ENCODE results near the gene AKR1C4.
"Not testable (repeated sequence)": the region's sequence is repeated elsewhere in the genome, so short reads cannot be mapped to it uniquely, and the experiment has no call there.

Gene AKR1C4

GRCh38 chr10:5229019-5229418 lies 32.4 kb downstream of the AKR1C4 start:
- H3K4me1 ChIP-seq: peaks cover 0 to 10% (median 5%) of the 10 kb centered on the region in 10 experiments; a peak in 10 of 20 replicates
- no peak overlapping the region for H3K9ac ChIP-seq
- H4K20me1 ChIP-seq: no peaks in the 10 kb centered on the region
- no peak overlapping the region for H3K27ac ChIP-seq
- 0 out of 22 replicates have a peak, but pooled peaks cover 0 to 6% (median 0%) of the 10 kb centered on the region in 11 experiments for H3K36me3 ChIP-seq
- no peak overlapping the region for H3K4me3 ChIP-seq
- H3K4me2 ChIP-seq: no peak overlapping the region
- H3K27me3 ChIP-seq: no peaks in the 10 kb centered on the region
- TF ChIP-seq Cebpa-rat (IDR thresholded peaks at IDR 0.05): no peak
- H3K9me3 ChIP-seq (replicated peaks in 1 of 11): peaks cover 0 to 27% (median 0%) of the 10 kb centered on the region in 11 experiments; a peak in 6 of 22 replicates

- H4K20me1 ChIP-seq: no peaks in the 10 kb centered on the region
- peaks cover 0 to 13% (median 0%) of the 10 kb centered on the region in 11 experiments; a peak in 2 of 22 replicates for H3K36me3 ChIP-seq
- TF ChIP-seq Cebpa-rat (IDR thresholded peaks at IDR 0.05): no peak
- H3K27me3 ChIP-seq: no peaks in the 10 kb centered on the region
- no peak overlapping the region for H3K9ac ChIP-seq
- peaks cover 0 to 65% (median 9%) of the 10 kb centered on the region in 11 experiments; a peak in 13 of 22 replicates for H3K9me3 ChIP-seq (replicated peaks in 1 of 11)
- H3K4me2 ChIP-seq: peak overlapping the region in 5 of 11 experiments; percentile 70 to 88 (median 76); a peak in 7 of 22 replicates
- peaks cover 0 to 26% (median 14%) of the 10 kb centered on the region in 10 experiments; a peak in 12 of 20 replicates for H3K4me1 ChIP-seq
- H3K4me3 ChIP-seq: no peak overlapping the region
- H3K27ac ChIP-seq: peak overlapping the region in 4 of 11 experiments; percentile 73 to 83 (median 80); a peak in 8 of 22 replicates
Observed at GRCh38 chr10:5233324-5233723, 36.7 kb downstream of the AKR1C4 start.

DNA sequence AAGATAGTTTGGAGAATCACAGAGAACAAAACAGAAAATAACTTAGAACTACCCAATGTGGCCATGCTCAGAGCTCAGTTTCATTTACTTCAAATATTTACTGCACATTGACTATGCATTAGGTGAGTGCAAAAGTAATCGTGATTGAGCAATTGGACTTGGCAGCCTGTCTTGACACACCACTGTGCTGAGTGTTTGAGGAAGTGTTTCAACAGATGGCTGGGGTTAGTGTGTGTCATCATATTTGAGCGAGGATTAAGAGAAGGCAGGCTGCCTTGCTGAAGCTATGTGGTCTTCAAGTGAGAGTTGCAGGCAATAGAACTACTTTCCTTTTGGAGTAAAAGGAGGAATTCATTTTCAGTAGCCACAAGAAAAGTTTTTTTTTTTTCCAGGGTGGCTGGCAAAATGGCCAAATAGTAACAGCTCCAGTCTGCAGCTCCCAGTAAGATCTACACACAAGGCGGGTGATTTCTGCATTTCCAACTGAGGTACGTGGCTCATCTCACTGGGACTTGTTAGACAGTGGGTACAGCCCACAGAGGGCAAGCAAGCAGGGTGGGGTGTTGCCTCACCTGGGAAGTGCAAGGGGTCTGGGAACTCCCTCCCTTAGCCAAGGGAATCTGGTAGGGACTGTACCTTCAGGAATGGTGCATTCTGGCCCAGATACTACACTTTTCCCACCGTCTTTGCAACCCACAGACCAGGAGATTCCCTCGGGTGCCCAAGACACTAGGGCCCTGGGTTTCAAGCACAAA lies 37.6 kb downstream of the AKR1C4 start:
- Histone ChIP-seq H3K9ac (peak overlapping the region in 6 of 11 experiments; percentile 18 to 66 (median 46); a peak in 8 of 22 replicates), H3K9me3 (replicated peaks in 1 of 11) (peaks cover 0 to 74% (median 10%) of the 10 kb centered on the region in 11 experiments; a peak in 13 of 22 replicates), H3K36me3 (peaks cover 0 to 13% (median 0%) of the 10 kb centered on the region in 11 experiments; a peak in 2 of 22 replicates), H3K4me2 (peak overlapping the region in 8 of 11 experiments; percentile 18 to 88 (median 71); a peak in 14 of 22 replicates), H3K4me1 (peaks cover 0 to 26% (median 14%) of the 10 kb centered on the region in 10 experiments; a peak in 12 of 20 replicates), H3K27ac (peak overlapping the region in 10 of 11 experiments; percentile 14 to 83 (median 64); a peak in 17 of 22 replicates), H3K4me3 (peak overlapping the region in 3 of 10 experiments; percentile 27 to 42 (median 42); a peak in 6 of 20 replicates), H4K20me1 (no peaks in the 10 kb centered on the region), H3K27me3 (no peaks in the 10 kb centered on the region)
- TF ChIP-seq Cebpa-rat (IDR thresholded peaks at IDR 0.05): peak in 9 of 11 experiments; percentile 34 to 91 (median 73); a peak in 14 of 22 replicates

DNA sequence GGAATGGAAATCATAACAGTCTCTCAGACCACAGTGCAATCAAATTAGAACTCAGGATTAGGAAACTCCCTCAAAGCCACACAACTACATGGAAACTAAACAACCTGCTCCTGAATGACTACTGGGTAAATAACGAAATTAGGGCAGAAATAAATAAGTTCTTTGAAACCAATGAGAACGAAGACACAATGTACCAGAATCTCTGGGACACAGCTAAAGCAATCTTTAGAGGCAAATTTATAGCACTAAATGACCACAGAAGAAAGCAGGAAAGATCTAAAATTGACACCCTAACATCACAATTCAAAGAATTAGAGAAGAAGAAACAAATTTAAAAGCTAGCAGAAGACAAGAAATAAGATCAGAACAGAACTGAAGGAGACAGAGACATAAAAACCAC lies 40.9 kb downstream of the AKR1C4 start:
- Histone ChIP-seq H3K4me1 (peaks cover 0 to 26% (median 14%) of the 10 kb centered on the region in 10 experiments; a peak in 12 of 20 replicates), H3K36me3 (peaks cover 0 to 12% (median 0%) of the 10 kb centered on the region in 11 experiments; a peak in 2 of 22 replicates), H3K9me3 (replicated peaks in 1 of 11) (peaks cover 0 to 71% (median 10%) of the 10 kb centered on the region in 11 experiments; a peak in 13 of 22 replicates)
- H4K20me1 ChIP-seq, H3K4me2 ChIP-seq, H3K27ac ChIP-seq, H3K9ac ChIP-seq, H3K4me3 ChIP-seq, H3K27me3 ChIP-seq: not testable (repeated sequence)

DNA sequence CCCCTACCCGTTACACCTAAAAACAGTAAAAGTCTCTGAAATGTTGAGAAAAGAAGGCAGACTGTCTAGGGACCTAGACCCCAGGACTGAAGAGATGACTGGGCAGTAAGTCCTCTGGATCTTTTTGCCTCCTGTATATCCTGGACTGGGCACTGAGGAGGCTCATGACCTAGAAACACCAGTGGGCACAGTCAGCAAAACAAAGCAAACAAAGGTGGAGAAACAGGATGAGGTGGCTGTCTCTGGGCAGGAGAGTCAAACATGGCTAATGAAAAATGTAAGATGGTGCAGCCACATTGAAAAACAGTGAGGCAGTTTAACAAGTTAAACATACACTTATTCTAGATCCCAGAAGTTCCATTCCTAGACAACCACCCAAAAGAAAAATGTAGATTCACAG lies 45.9 kb downstream of the AKR1C4 start:
- Histone ChIP-seq H3K9me3 (replicated peaks in 1 of 11) (peaks cover 0 to 29% (median 5%) of the 10 kb centered on the region in 11 experiments; a peak in 13 of 22 replicates), H3K4me3 (no peak overlapping the region), H3K36me3 (peaks cover 0 to under 1% (median 0%) of the 10 kb centered on the region in 11 experiments; a peak in 1 of 22 replicates), H3K4me2 (no peak overlapping the region), H3K27ac (no peak overlapping the region), H4K20me1 (no peaks in the 10 kb centered on the region), H3K27me3 (no peaks in the 10 kb centered on the region), H3K4me1 (no peaks in the 10 kb centered on the region), H3K9ac (no peak overlapping the region)
- TF ChIP-seq Cebpa-rat (IDR thresholded peaks at IDR 0.05): no peak

DNA sequence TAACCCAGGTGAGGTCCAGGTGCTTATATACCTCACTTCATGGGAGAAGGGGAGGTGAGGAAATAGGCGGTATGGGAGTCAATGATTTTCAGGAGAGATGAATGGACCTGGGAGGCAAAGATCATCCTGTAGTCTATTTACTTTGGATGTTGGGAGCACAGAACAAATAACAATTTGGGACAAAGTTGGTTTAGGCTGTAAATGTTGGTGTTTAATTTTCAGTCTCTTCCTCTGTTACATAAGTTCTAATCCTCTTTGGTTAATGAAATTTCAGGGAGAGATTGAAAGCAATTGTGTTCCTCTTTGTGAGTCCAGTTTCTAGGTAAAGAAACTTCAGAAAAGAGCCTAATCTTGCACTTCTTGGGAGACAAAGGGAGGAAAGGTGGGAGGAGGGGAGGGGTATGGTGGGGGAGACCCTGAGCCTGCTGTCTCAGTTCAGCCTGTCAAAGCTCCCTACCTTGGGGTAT lies 46.9 kb downstream of the AKR1C4 start:
- Histone ChIP-seq H3K4me1 (no peaks in the 10 kb centered on the region), H3K9me3 (replicated peaks in 1 of 11) (peaks cover 0 to 19% (median 0%) of the 10 kb centered on the region in 11 experiments; a peak in 5 of 22 replicates), H4K20me1 (no peaks in the 10 kb centered on the region), H3K4me3 (no peak overlapping the region), H3K9ac (no peak overlapping the region), H3K27ac (no peak overlapping the region), H3K27me3 (no peaks in the 10 kb centered on the region), H3K36me3 (no peaks in the 10 kb centered on the region), H3K4me2 (0 out of 22 replicates have a peak overlapping the region, but pooled peaks of 1 of the 11 experiments have one; percentile 4)
- TF ChIP-seq Cebpa-rat (IDR thresholded peaks at IDR 0.05): no peak

DNA sequence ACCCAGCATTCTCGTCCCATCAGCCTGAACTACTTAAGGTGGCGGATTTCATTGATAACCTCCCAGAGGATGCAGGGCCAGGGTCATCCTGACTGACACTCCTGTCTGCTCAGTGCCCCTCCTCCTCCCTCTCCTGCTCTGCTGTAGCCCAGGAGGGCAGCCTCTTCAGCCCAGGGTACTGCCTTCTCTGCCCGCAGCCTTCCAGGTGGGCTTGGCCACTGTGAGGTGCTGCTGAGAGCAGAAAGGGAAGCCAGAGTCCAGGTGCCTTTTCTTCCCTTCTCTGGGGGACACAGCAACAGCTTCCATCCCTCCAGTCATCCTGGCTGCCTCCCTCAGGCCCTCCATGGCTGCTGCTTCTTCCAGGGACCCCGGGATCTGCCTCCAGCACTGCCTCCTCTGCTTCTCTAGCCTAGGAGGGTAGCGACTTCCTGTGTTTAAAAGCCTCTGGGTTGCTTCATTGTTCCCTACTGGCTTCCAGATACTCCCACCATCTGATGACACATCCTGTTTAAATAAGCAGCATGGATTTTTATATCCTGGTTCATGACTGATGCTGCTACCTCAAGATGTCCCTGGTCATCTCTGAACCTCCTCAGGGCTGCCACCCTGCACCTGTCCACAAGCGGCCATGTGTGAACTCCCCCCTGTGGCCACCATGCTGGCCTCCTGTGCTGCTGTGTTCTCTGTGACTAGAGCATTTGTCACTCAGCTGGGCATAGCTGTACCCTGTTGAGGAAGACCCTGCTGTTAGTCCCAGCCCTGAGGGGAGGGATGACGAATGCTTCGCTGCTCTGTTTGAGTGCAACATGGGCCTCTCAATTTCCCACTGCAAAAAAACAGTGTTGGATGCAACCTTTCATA lies 55.8 kb downstream of the AKR1C4 start:
- Histone ChIP-seq H3K4me2 (peak overlapping the region in 4 of 11 experiments; percentile 13 to 28 (median 22); a peak in 5 of 22 replicates), H3K4me3 (no peak overlapping the region), H3K27ac (no peak overlapping the region), H3K9ac (no peak overlapping the region), H3K36me3 (peaks cover 0 to 7% (median 0%) of the 10 kb centered on the region in 11 experiments; a peak in 1 of 22 replicates), H3K4me1 (peaks cover 0 to 8% (median 0%) of the 10 kb centered on the region in 10 experiments; a peak in 5 of 20 replicates), H3K9me3 (replicated peaks in 1 of 11) (peaks cover 0 to 10% (median 0%) of the 10 kb centered on the region in 11 experiments; a peak in 3 of 22 replicates), H3K27me3 (no peaks in the 10 kb centered on the region), H4K20me1 (no peaks in the 10 kb centered on the region)
- no peak for TF ChIP-seq Cebpa-rat (IDR thresholded peaks at IDR 0.05)

- Histone ChIP-seq H3K9me3 (replicated peaks in 1 of 11) (peaks cover 0 to 10% (median 3%) of the 10 kb centered on the region in 11 experiments; a peak in 6 of 22 replicates), H3K27me3 (no peaks in the 10 kb centered on the region), H3K27ac (no peak overlapping the region), H3K4me2 (no peak overlapping the region), H3K9ac (no peak overlapping the region), H3K4me1 (peaks cover 0 to 8% (median 0%) of the 10 kb centered on the region in 10 experiments; a peak in 5 of 20 replicates), H3K4me3 (no peak overlapping the region), H4K20me1 (no peaks in the 10 kb centered on the region), H3K36me3 (peaks cover 0 to 7% (median 0%) of the 10 kb centered on the region in 11 experiments; a peak in 1 of 22 replicates)
- TF ChIP-seq Cebpa-rat (IDR thresholded peaks at IDR 0.05): no peak
Observed at GRCh38 chr10:5254488-5254887, 57.9 kb downstream of the AKR1C4 start.

DNA sequence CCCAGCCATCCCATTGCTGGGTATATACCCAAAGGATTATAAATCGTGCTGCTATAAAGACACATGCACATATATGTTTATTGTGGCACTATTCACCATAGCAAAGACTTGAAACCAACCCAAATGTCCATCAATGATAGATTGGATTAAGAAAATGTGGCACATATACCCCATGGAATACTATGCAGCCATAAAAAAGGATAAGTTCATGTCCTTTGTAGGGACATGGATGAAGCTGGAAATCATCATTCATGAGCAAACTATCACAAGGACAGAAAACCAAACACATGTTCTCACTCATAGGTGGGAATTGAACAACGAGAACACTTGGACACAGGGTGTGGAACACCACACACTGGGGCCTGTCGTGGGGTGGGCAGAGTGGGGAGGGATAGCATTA lies 61.1 kb downstream of the AKR1C4 start:
- H3K4me1 ChIP-seq: peaks cover 0 to 12% (median 0%) of the 10 kb centered on the region in 10 experiments; a peak in 5 of 20 replicates
- not testable (repeated sequence) for H3K4me2 ChIP-seq, H3K27me3 ChIP-seq, H3K4me3 ChIP-seq, H3K9ac ChIP-seq, H4K20me1 ChIP-seq, H3K27ac ChIP-seq
- H3K9me3 ChIP-seq (replicated peaks in 1 of 11): peaks cover 0 to 15% (median 6%) of the 10 kb centered on the region in 11 experiments; a peak in 17 of 22 replicates
- peaks cover 0 to 11% (median 0%) of the 10 kb centered on the region in 11 experiments; a peak in 2 of 22 replicates for H3K36me3 ChIP-seq

Measured in BLaER1 treated with 17β-estradiol and CSF1 and Interleukin-3, amounts not matched to agents 10 nM and 100 nM (cell line).